NT2/D1 (cell line): ENCODE measurements around the gene RNF217.

Experiments
- DNase-seq: peaks from one replicate; pipeline ENCODE4 v3.0.0-alpha.2; 2011; ENCODE audit warnings: low read depth, low spot score
- H3K27me3 ChIP-seq: 2 replicates; pipeline ENCODE4 v1.6.0; 2011; ENCODE audit warnings: mild to moderate bottlenecking; ENCODE audit not compliant: insufficient read length, insufficient read depth
- H3K36me3 ChIP-seq: 2 replicates; pipeline ENCODE4 v1.6.1; 2011; ENCODE audit warnings: mild to moderate bottlenecking, low read length, mixed read lengths; ENCODE audit not compliant: insufficient read depth, insufficient read length
- H3K4me1 ChIP-seq: 2 replicates; pipeline ENCODE4 v1.5.1; 2011; ENCODE audit not compliant: insufficient read depth, insufficient read length
- H3K4me3 ChIP-seq: 2 replicates; pipeline ENCODE4 v1.5.1; 2011; ENCODE audit warnings: low read depth; ENCODE audit not compliant: insufficient read length
- H3K9ac ChIP-seq: 2 replicates; pipeline ENCODE4 v1.6.0; 2011; ENCODE audit warnings: low read depth; ENCODE audit not compliant: insufficient read length
- H3K9me3 ChIP-seq: 2 replicates; pipeline ENCODE4 v1.5.1; 2011; ENCODE audit warnings: mild to moderate bottlenecking, low read length; ENCODE audit not compliant: insufficient read depth
- SUZ12 ChIP-seq: IDR thresholded peaks from 2 replicates; pipeline ENCODE4 v1.6.1; 2011; ENCODE audit not compliant: insufficient read length, insufficient read depth; ENCODE audit errors: extremely low read depth
- YY1 ChIP-seq: IDR thresholded peaks from 2 replicates; pipeline ENCODE4 v1.6.1; 2011; ENCODE audit not compliant: insufficient read length, insufficient read depth
- ZNF274 ChIP-seq: IDR thresholded peaks from 2 replicates; pipeline ENCODE4 v1.6.1; 2011; ENCODE audit warnings: mild to moderate bottlenecking, low read depth, low read length

RNF217 gene

DNA sequence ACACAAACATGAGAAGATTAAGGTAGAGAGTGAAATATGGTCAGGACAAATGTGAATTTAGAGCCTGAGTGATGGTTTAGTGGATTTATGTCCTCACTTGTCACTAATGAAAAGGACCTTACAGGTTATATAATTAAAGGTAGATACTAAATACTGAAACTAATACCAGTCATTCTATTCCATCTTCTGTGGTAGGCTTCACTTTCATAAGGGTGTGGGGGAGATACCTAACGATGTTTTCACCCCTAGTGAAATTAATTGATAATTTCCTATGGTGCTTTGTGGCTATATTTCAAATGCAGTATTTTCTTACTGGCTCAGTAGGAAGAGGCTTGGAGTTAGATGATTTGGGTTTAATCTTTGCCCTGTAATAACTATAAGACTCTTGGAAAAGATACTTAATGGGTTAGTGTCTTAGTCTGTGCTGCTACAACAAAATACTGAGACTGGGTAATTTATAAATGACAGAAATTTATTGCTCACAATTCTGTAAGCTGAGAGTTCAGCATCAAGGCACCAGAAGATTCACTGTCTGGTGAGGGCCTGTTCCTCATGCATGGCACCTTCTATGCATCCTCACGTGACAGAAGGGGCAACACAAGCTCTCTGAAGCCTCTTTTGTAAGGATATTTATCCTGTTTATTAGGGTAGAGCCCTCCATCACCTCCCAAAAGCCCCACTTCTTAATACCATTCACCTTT lies 21.3 kb downstream of the RNF217 start:
- Histone ChIP-seq H3K9me3 (peaks cover 10% of the 10 kb centered on the region; the same call in 1 of the 2 replicates), H3K4me3 (no peak overlapping the region), H3K9ac (no peak overlapping the region), H3K4me1 (no peaks in the 10 kb centered on the region), H3K27me3 (no peaks in the 10 kb centered on the region), H3K36me3 (peaks cover 11% of the 10 kb centered on the region)
- no peak for TF ChIP-seq ZNF274
- DNase-seq, result no peak

DNA sequence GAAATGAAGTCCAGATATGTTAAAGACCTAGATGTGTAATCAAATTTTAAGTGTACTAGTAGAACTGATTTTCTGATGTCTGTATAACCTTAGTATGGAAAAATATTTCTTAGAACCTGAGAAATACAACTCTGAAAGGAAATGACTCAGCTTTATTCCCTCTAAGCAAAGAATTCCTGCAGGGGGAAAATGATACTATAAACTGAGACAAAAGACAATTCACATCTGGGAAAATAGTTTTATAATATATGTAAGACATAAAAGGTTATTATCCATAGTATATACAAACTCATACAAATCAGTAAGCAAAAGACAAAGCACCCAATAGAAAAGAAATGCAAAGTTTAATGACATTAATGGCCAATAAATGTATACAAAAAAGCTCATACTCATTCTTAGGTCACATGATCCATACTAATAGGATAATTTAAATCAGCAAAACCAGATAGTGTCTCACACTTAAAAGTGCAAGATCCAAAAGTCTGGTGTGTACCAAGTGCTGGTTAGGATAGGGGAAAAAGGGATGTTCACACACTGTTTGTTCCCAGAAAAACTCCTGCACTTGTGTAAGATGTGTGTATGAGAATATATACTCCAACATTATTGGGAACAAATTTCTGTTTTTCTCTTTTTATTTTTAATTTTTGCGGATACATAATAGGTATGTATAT lies 22.6 kb downstream of the RNF217 start:
- Histone ChIP-seq H3K9me3 (no peaks in the 10 kb centered on the region), H3K36me3 (peaks cover 3% of the 10 kb centered on the region), H3K27me3 (no peaks in the 10 kb centered on the region), H3K4me3 (no peak overlapping the region), H3K4me1 (no peaks in the 10 kb centered on the region), H3K9ac (no peak overlapping the region)
- TF ChIP-seq YY1, result no peak
- no peak for TF ChIP-seq SUZ12
- no peak for TF ChIP-seq ZNF274
- DNase-seq, result no peak

DNA sequence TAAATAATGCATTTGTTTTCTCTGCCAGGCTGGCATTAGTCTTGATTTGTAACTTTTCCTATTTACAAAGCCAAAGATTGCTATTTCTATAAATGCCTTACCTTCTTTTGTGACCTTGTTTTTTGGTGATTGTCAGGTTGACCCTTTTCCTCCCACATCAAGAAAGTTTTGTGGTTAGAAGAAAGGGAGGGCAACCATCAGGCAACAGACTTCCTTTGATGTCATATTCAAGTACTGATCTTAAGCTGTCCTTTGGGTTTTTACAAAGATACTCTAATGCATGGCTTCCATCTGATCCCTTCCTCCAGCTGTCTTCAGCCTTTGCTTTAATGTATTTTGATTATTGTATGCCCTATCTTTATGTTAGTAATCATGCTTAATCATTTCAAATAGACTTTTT lies 23.9 kb downstream of the RNF217 start:
- H3K36me3 ChIP-seq, result peaks cover 3% of the 10 kb centered on the region
- H3K9ac ChIP-seq, result no peak overlapping the region
- DNase-seq, result no peak
- no peaks in the 10 kb centered on the region for H3K27me3 ChIP-seq
- no peak for TF ChIP-seq SUZ12
- no peak for TF ChIP-seq YY1
- no peak for TF ChIP-seq ZNF274
- H3K4me3 ChIP-seq, result no peak overlapping the region
- no peaks in the 10 kb centered on the region for H3K4me1 ChIP-seq
- H3K9me3 ChIP-seq, result no peaks in the 10 kb centered on the region

DNA sequence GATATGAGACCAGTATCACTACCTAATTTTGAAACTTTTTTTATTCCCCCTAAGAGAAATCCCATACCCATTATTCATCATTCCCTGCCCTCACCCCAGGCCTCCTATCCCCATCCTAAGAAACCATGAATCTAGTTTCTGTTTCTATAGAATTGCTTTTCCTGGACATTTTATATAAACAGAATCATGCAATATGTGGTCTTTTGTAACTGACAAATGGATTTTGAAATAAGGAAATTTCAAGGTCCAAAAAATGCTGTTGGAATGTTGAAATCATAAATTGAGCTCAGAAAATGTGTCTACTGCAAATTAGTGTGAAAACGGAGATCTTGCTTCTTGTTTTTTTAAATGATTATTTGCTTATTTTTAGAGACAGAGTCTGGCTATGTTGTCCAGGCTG lies 25.1 kb downstream of the RNF217 start:
- Histone ChIP-seq H3K4me3 (no peak overlapping the region), H3K9ac (no peak overlapping the region), H3K4me1 (no peaks in the 10 kb centered on the region), H3K27me3 (no peaks in the 10 kb centered on the region), H3K36me3 (peaks cover 3% of the 10 kb centered on the region), H3K9me3 (no peaks in the 10 kb centered on the region)
- DNase-seq, result no peak
- TF ChIP-seq YY1 (no peak), ZNF274 (no peak), SUZ12 (no peak)

DNA sequence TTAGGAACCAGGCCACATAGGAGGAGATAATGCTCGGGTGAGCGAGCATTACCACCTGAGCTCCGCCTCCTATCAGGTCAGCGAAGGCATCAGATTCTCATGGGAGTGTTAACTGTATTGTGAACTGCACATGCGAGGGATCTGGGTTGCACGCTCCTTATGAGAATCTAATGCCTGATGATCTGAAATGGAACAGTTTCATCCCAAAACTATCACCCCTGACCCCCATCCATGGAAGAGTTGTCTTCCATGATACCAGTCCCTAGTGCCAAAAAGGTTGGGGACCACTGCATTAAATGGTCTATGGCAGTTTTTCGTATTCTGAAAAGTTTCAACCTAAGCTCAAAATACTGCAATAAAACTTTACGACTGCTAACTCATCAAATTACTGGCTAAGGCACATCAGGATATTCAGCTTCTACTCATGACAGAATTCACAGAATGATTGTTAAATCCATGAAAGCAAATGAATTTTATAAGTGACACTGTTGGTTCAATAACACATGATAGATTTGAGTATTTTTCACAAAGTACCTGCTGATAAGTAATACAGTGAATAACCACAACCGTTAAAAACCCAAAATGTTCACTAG lies 25.9 kb downstream of the RNF217 start:
- TF ChIP-seq SUZ12, result no peak
- no peak for TF ChIP-seq YY1
- no peak for TF ChIP-seq ZNF274
- Histone ChIP-seq H3K27me3 (no peaks in the 10 kb centered on the region), H3K4me1 (no peaks in the 10 kb centered on the region), H3K4me3 (no peak overlapping the region), H3K9ac (no peak overlapping the region), H3K9me3 (no peaks in the 10 kb centered on the region), H3K36me3 (peaks cover 3% of the 10 kb centered on the region)
- no peak for DNase-seq

DNA sequence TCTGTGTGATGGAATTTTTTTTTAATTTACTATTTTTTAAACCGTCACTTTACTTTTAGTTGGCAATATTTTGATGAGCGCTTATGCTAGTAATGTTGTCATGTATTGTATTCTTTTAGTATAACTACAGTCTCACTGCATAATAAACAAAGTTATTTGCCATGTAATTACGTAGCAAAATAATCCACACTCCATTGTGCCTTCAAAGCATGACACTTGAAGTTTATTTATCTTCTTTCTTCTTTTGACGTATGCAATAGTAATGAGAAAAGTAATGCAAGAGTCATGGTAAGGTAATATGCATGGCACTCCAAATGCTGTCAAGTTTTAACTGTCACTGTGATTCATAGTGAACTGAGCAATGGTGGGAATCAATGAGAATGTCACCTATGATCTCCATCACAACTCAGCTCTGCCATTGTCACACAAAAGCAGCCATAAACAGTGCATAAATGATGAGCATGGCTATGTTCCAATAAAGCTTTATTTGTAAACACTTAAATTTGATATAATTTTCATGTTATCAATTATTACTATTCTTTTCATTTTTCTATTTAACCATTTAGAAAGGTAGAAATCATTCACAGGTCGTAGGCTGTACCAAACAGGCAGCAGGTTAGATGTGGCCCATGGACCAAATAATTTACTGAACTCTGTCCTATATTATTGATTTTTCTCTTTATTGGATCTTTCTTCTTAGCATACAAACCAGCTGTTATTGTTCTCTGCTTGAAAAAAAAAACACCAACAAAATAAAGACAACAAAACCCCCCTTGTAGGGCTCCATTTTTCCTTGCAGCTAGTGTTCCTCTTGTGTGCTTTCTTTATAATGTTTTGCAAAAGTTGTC lies 27.1 kb downstream of the RNF217 start:
- H3K9ac ChIP-seq, result no peak overlapping the region
- DNase-seq, result no peak
- no peaks in the 10 kb centered on the region for H3K27me3 ChIP-seq
- no peaks in the 10 kb centered on the region for H3K9me3 ChIP-seq
- TF ChIP-seq YY1, result no peak
- no peak for TF ChIP-seq SUZ12
- TF ChIP-seq ZNF274, result no peak
- H3K36me3 ChIP-seq, result peaks cover 3% of the 10 kb centered on the region
- H3K4me1 ChIP-seq, result no peaks in the 10 kb centered on the region
- H3K4me3 ChIP-seq, result no peak overlapping the region

DNA sequence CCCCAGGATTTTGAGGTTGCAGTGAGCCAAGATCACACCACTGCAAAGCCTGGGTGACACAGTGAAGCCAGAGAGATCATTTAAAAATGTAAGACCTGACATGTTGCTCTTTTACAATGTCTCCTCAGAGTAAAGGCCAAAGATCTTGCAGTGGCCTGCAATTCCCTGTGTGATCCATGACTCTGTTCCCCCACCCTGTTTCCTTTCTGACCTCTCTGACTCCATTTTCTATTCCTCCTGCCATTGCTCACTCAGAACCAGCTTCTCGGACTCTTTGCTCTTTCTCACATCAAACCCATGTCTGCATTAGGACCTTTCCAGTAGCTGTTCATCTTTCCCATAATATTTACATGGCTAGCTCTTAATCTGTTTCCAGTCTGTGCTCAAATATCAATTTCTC lies 28.8 kb downstream of the RNF217 start:
- Histone ChIP-seq H3K27me3 (no peaks in the 10 kb centered on the region), H3K4me3 (no peak overlapping the region), H3K36me3 (peaks cover 3% of the 10 kb centered on the region), H3K9ac (no peak overlapping the region), H3K4me1 (no peaks in the 10 kb centered on the region), H3K9me3 (no peaks in the 10 kb centered on the region)
- DNase-seq, result no peak
- TF ChIP-seq ZNF274 (no peak), SUZ12 (no peak), YY1 (no peak)
